ENCODE results near the gene AIF1. TPM values are rescaled to one million over a fixed set of nuclear protein-coding genes. Genes with fewer than 3 reads are reported as not detected.
A peak's percentile ranks its signal among the peaks of the same experiment; 100 is the strongest.
"Not testable (repeated sequence)": the region's sequence is repeated elsewhere in the genome, so short reads cannot be mapped to it uniquely, and the experiment has no call there.

The AIF1 gene
- total RNA-seq, 2 experiments from 2014 or later = 240 to 253 TPM

DNA sequence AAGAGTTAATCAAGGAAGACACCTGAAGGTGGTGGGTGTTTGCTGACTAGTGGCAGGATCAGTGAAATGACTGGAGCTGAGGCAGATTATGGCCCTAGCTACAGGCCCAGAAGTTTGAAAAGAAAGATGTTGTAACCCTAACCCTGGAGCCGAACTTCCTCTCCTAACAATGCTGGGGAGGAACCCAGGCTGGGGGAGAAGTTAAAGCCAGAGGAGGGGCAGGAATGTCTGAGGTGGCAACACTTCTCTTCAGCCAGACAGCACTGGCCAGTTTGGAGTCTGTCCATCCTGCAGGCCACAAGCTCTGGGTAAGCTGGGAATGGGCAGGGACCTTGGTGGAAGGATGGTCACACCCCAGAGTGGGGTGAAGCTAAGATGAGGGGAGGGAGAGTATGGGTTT is 29.0 kb upstream of the AIF1 start, which contains the start of gene LST1:
Gene LST1, plus strand, starts transcription at position 270 of the 400 bp plus-strand sequence. CDS start 1,023 bp downstream, outside the sequence.
- peaks cover 63% of the 10 kb centered on the region for H3K4me1 Mint-ChIP-seq (ENCODE audit: low read depth)
- no peaks in the 10 kb centered on the region for H3K9me3 Mint-ChIP-seq
- intact Hi-C loops (cut with micrococcal nuclease) = no loop called here
- DNase-seq (no peak), ATAC-seq (peak; percentile 14)
- peak within 1 kb of the TSS; percentile 76 for H3K4me3 Mint-ChIP-seq
- H3K27ac Mint-ChIP-seq = peak within 1 kb of the TSS; percentile 96
- POLR2A ChIA-PET = interaction anchor here (0.8 to 35.7 kb wide), 5 partner anchors 2 to 45 kb away, joined by 3 to 1181 read pairs (median 26); partner anchors contain the start of genes DDX39B, LST1, LTA and LTB
- H3K27me3 Mint-ChIP-seq = no peaks in the 10 kb centered on the region
- CTCF ChIA-PET = interaction anchor here (1.2 to 56.2 kb wide), 3 partner anchors 6 to 31 kb away, joined by 3 to 2542 read pairs (median 2542); partner anchors contain the start of genes ATP6V1G2, DDX39B, LST1 and LTA
- TF ChIP-seq, protein P1, sequence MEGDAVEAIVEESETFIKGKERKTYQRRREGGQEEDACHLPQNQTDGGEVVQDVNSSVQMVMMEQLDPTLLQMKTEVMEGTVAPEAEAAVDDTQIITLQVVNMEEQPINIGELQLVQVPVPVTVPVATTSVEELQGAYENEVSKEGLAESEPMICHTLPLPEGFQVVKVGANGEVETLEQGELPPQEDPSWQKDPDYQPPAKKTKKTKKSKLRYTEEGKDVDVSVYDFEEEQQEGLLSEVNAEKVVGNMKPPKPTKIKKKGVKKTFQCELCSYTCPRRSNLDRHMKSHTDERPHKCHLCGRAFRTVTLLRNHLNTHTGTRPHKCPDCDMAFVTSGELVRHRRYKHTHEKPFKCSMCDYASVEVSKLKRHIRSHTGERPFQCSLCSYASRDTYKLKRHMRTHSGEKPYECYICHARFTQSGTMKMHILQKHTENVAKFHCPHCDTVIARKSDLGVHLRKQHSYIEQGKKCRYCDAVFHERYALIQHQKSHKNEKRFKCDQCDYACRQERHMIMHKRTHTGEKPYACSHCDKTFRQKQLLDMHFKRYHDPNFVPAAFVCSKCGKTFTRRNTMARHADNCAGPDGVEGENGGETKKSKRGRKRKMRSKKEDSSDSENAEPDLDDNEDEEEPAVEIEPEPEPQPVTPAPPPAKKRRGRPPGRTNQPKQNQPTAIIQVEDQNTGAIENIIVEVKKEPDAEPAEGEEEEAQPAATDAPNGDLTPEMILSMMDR (IDR thresholded peaks at IDR 0.05) = no peak
- peaks cover 38% of the 10 kb centered on the region for H3K36me3 Mint-ChIP-seq (ENCODE audit: low read depth)

DNA sequence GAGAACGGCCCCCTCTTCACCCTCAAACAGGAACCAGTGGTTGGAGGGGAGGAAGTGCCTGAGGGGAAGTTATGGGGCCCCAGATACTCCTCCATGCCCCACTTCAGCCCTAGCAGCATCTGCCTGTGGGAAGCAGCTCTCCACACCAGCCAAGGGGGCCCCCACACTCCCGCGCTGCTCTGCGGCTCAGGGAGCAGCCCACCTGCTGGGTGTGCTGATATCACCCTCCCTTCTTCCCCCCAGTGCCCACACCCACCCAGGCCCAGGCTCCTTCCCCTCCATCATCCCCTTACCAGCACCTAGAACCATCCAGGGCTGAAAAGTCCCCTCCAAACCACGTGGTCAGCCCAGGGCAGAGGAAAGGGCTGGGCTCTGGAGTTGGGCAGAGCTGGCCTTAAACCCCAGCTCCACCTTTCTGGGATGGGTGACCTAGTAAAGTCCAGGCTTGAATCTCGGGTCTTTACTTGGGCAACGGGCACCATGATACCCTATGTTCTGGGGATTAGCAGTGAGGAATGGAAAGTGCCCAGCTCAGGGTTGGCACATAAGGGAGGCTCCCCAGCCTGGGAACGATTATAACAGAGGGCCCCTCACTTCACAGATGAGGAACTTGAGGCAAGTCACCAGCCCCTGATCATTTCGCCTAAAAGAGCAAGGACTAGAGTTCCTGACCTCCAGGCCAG is 28.3 kb upstream of the AIF1 start:
- TF ChIP-seq, protein P1 (IDR thresholded peaks at IDR 0.05) = no peak
- H3K36me3 Mint-ChIP-seq (ENCODE audit: low read depth) = peaks cover 30% of the 10 kb centered on the region
- H3K27me3 Mint-ChIP-seq = no peaks in the 10 kb centered on the region
- ChIA-PET POLR2A (interaction anchor here (0.9 to 35.7 kb wide), 9 partner anchors 3 to 277 kb away, joined by 3 to 1181 read pairs (median 4); partner anchors contain the start of genes ATP6V1G2, DDX39B, GPANK1 and LST1), CTCF (interaction anchor here (1.4 to 56.2 kb wide), 3 partner anchors 5 to 92 kb away, joined by 3 to 2542 read pairs (median 2542); partner anchors contain the start of genes ATP6V1G2, DDX39B, LST1 and LTA)
- peak; percentile 57 for DNase-seq
- intact Hi-C loops (cut with micrococcal nuclease) = no loop called here
- peak overlapping the region; percentile 96 for H3K27ac Mint-ChIP-seq
- ATAC-seq = peak; percentile 36
- H3K9me3 Mint-ChIP-seq = no peaks in the 10 kb centered on the region
- peaks cover 65% of the 10 kb centered on the region for H3K4me1 Mint-ChIP-seq (ENCODE audit: low read depth)
- H3K4me3 Mint-ChIP-seq = peak overlapping the region; percentile 76

DNA sequence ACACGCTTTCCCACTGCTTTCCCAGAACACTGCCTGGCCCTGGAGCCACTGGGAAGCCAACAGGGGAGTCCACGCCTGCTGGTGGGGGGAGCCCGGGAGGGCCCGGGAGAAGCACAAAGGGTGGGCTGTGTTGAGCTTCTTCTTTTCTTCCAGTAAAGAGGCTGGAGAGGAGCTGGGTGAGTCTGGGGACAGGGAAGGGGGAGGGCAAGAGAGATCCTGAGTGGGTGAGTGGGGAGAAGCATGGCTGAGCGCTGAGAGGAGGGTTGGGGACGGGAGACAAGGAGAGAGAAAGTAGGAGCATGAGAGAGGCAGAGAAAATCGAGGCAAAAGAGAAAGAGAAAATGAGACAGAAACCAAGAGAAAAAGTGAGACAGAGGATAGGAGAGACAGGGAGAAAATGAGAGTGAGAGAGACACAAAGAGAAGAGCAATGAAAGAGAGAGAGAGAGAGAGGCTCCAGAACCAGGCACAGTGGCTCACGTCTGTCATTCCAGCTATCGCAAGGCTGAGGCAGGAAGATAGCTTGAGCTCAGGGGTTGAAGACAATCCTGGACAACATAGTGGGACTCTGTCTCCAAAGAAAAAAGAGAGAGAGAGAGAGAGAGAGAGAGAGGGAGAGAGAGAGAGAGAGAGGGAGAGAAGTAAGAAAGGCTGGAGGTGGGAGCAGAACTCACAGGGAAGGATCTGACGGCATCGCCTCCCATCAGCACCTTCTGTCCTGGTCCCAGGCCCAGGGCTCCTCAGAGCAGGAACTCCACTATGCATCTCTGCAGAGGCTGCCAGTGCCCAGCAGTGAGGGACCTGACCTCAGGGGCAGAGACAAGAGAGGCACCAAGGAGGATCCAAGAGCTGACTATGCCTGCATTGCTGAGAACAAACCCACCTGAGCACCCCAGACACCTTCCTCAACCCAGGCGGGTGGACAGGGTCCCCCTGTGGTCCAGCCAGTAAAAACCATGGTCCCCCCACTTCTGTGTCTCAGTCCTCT is 26.9 kb upstream of the AIF1 start:
- H3K36me3 Mint-ChIP-seq (ENCODE audit: low read depth) = peaks cover 20% of the 10 kb centered on the region
- H3K4me3 Mint-ChIP-seq = peak overlapping the region; percentile 76
- no peaks in the 10 kb centered on the region for H3K9me3 Mint-ChIP-seq
- ATAC-seq (peak; percentile 13), DNase-seq (no peak)
- TF ChIP-seq, protein P1 (IDR thresholded peaks at IDR 0.05) = no peak
- H3K4me1 Mint-ChIP-seq (ENCODE audit: low read depth) = peaks cover 67% of the 10 kb centered on the region
- intact Hi-C loops (cut with micrococcal nuclease) = no loop called here
- POLR2A ChIA-PET = interaction anchor here (0.5 to 35.7 kb wide), 10 partner anchors 4 to 208 kb away, joined by 3 to 1181 read pairs (median 4); partner anchors contain the start of genes ATP6V1G2, DDX39B, GPANK1 and LST1
- peak overlapping the region; percentile 96 for H3K27ac Mint-ChIP-seq
- CTCF ChIA-PET = interaction anchor here (1.4 to 56.2 kb wide), 3 partner anchors 4 to 93 kb away, joined by 3 to 2542 read pairs (median 2542); partner anchors contain the start of genes ATP6V1G2, DDX39B, LST1 and LTA
- no peaks in the 10 kb centered on the region for H3K27me3 Mint-ChIP-seq

DNA sequence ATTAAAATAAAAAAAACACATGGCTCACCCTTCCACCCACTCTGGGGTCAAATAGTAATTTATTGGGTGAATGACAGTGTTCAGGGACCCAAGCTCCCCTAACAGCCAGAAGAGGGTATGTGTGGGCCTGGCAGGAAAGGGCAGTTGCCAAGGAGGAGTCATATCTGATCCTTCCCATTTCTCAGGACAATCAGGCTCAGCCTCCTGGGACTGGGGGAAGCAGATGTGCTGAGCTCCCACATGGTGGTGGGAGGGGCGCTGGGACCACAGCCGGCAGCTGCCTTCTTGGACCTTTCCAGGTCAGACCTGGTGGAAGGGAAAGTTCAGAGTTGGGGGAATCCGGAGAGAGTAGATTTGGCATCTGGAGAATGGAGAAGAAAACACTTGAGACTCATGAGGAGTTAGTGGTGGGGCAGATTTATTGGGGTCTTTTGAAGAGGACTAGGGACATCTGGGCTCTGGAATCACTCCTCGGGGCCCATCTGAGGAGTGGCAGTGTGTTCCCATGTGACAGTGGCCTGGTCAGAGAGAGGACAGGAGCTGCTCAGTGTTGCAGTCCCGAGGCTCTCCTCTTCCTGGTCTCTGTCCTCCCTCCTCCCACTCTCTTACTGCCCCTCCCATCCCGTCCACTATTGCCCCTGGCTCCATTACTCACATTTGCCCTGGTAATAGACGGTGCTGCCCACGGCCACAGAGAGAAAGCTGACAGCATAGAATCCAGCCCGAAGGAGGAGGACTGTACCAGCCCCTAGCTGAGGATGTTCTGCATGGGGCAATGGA is 26.0 kb upstream of the AIF1 start:
- no peaks in the 10 kb centered on the region for H3K27me3 Mint-ChIP-seq
- ATAC-seq (no peak), DNase-seq (no peak)
- H3K27ac Mint-ChIP-seq = peak overlapping the region; percentile 35
- peaks cover 70% of the 10 kb centered on the region for H3K4me1 Mint-ChIP-seq (ENCODE audit: low read depth)
- intact Hi-C loops (cut with micrococcal nuclease) = no loop called here
- no peaks in the 10 kb centered on the region for H3K9me3 Mint-ChIP-seq
- ChIA-PET CTCF (interaction anchor here (38.9 to 56.2 kb wide), 2 partner anchors 3 to 28 kb away, joined by 2542 read pairs; partner anchors contain the start of genes ATP6V1G2, DDX39B, LST1 and LTA), POLR2A (interaction anchor here (0.7 to 34.3 kb wide), 5 partner anchors 10 to 39 kb away, joined by 3 to 1181 read pairs (median 5); partner anchors contain the start of genes LST1, LTA, LTB and TNF)
- peaks cover 19% of the 10 kb centered on the region for H3K36me3 Mint-ChIP-seq (ENCODE audit: low read depth)
- TF ChIP-seq, protein P1 (IDR thresholded peaks at IDR 0.05) = no peak
- H3K4me3 Mint-ChIP-seq = peak overlapping the region; percentile 51

DNA sequence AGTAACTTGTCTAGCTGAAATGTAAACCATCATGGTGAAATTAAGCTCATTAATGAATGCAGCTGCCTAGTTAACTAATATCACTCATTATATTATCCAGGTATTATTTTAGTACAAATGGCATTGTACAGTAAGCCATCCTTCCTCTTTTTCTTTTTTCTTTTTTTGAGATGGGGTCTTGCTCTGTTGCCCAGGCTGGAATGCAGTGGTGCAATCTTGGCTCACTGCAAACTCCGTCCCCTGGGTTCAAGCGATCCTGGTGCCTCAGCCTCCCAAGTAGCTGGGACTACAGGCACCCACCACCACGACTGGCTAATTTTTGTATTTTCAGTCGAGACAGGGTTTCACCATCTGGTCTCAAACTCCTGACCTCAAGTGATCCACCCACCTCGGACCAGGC is 24.3 kb upstream of the AIF1 start:
- Mint-ChIP-seq H3K36me3 (ENCODE audit: low read depth) (peaks cover 19% of the 10 kb centered on the region), H3K4me1 (ENCODE audit: low read depth) (peaks cover 65% of the 10 kb centered on the region)
- ATAC-seq; H3K27ac Mint-ChIP-seq; H3K9me3 Mint-ChIP-seq; H3K27me3 Mint-ChIP-seq; H3K4me3 Mint-ChIP-seq; DNase-seq; intact Hi-C loops (cut with micrococcal nuclease): not testable (repeated sequence)
- CTCF ChIA-PET = interaction anchor here (1.5 to 38.9 kb wide), 2 partner anchors 8 to 29 kb away, joined by 8 to 2542 read pairs; partner anchors contain the start of genes ATP6V1G2, DDX39B, LST1 and LTA
- POLR2A ChIA-PET = interaction anchor here (1.1 to 34.3 kb wide), 2 partner anchors 20 to 49 kb away, joined by 3 to 1181 read pairs; partner anchors contain the start of genes DDX39B, LST1, LTA and LTB
